Kidney (tissue), 14 donors: ENCODE results near the gene COBL. TPM values are rescaled to one million over a fixed set of nuclear protein-coding genes. Genes with fewer than 3 reads are reported as not detected.

Experiments used
- DNase-seq, 5 donors: peaks; one replicate each; pipeline ENCODE4 v3.0.0-alpha.2; 2013 to 2020
- FAIRE-seq: peaks from 2 replicates; lab custom pipeline; 2012; peaks lifted over from hg19 to GRCh38; lab: Jason Lieb, UNC
- H3K27ac ChIP-seq, 2 donors: one replicate each; pipeline ENCODE4 v1.7.0; 2013; ENCODE audit warnings: low read depth in 2 of 2, low read length in 2 of 2, inconsistent platforms in 1 of 2
- H3K27me3 ChIP-seq: one replicate; pipeline ENCODE4 v1.7.1; 2013; ENCODE audit warnings: low read length, inconsistent platforms; ENCODE audit not compliant: control insufficient read depth, insufficient read depth
- H3K36me3 ChIP-seq, 3 donors: one replicate each; pipeline versions ENCODE4 v1.7.0 to v1.7.1; 2013; ENCODE audit warnings: low read length in 3 of 3, control low read depth in 1 of 3, inconsistent platforms in 1 of 3; ENCODE audit not compliant: insufficient read depth in 3 of 3, control insufficient read depth in 2 of 3
- H3K4me1 ChIP-seq, 3 donors: one replicate each; pipeline versions ENCODE4 v1.7.0 to v1.7.1; 2013; ENCODE audit warnings: low read length in 3 of 3, inconsistent platforms in 1 of 3, low read depth in 1 of 3; ENCODE audit not compliant: control insufficient read depth in 2 of 3, insufficient read depth in 2 of 3
- H3K4me3 ChIP-seq, 3 donors: one replicate each; pipeline versions ENCODE4 v1.7.0 to v1.8.1; 2013; ENCODE audit warnings: low read length in 3 of 3, control low read depth in 1 of 3, inconsistent platforms in 1 of 3
- H3K9ac ChIP-seq, 3 donors: one replicate each; pipeline versions ENCODE4 v1.7.0 to v1.7.1; 2013; ENCODE audit warnings: low read length in 3 of 3, control low read depth in 1 of 3, inconsistent platforms in 1 of 3
- H3K9me3 ChIP-seq, 3 donors: one replicate each; pipeline versions ENCODE4 v1.7.0 to v1.7.1; 2013; ENCODE audit warnings: low read length in 3 of 3, control low read depth in 1 of 3, inconsistent platforms in 1 of 3; ENCODE audit not compliant: control insufficient read depth in 2 of 3, insufficient read depth in 1 of 3
- intact Hi-C: fragments of 100-400 bp; cut with DNase I; formaldehyde crosslinking; loops from one replicate; pipeline ENCODE4 v1.11.1; 2022
- polyA plus RNA-seq: library from polyadenylated mRNA; stranded (reverse); fragments of 350-450 nt; fragmentation: Illumina TruSeq; extraction: RNeasy Lipid Tissue Mini Kit (QIAGEN cat#74804); gene quantifications from one replicate; pipeline ENCODE4 v1.2.3, GENCODE V29; 2014; ENCODE audit warnings: low read depth, low replicate concordance; ENCODE audit not compliant: insufficient read depth
- total RNA-seq: library from RNA; stranded (reverse); fragmentation: NEBNext Ultra II Directional; extraction: Animal tissue kit (Norgen Biotek cat#: 25700); gene quantifications from one replicate; pipeline ENCODE4 v1.2.1, GENCODE V29; 2021
- TF ChIP-seq, protein P1 (sequence below): IDR thresholded peaks from 3 replicates; pipeline ENCODE4 v1.5.1; 2012; ENCODE audit warnings: mild to moderate bottlenecking, moderate library complexity, borderline replicate concordance; ENCODE audit not compliant: insufficient read depth; ENCODE audit errors: extremely low read depth
- donor health status: control.
- donor health status: control.
- donor health status: control.
- donor health status: control.
- donor health status: control.
- donor health status: DM: yes; HTN: yes; CAD: no.
- donor health status: Normal renal cell carcinoma (clear cell type).

COBL gene
- total and polyA plus RNA-seq, 2 donors from 2014 or later: 9.8 to 42.7 TPM

DNA sequence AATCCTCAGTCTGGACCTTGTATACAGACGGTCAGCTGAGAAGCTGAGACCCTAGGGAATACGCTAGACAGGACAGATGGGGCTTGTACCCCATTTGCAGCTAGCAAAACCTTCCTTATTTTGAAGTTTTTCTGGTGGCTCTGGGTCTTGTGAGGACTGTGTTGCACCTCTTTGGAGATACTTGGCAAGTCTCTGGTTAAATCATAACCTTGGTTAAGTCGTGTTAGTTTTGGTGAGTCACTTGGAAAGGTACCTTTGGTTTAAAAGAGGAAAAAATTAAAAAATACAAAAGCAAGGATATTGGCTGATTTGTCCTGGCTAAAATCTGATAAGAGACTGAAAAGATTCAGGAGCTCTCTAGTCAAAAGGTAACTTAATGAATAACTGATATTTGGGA lies 140.6 kb downstream of the COBL start:
- Histone ChIP-seq H3K9me3 (no peaks in the 10 kb centered on the region), H3K36me3 (no peaks in the 10 kb centered on the region), H3K4me3 (no peak overlapping the region), H3K9ac (no peak overlapping the region), H3K27me3 (no peaks in the 10 kb centered on the region), H3K4me1 (no peaks in the 10 kb centered on the region), H3K27ac (no peak overlapping the region)
- intact Hi-C loops: no loop called here
- FAIRE-seq (no peak), DNase-seq (no peak)
- TF ChIP-seq, protein P1, sequence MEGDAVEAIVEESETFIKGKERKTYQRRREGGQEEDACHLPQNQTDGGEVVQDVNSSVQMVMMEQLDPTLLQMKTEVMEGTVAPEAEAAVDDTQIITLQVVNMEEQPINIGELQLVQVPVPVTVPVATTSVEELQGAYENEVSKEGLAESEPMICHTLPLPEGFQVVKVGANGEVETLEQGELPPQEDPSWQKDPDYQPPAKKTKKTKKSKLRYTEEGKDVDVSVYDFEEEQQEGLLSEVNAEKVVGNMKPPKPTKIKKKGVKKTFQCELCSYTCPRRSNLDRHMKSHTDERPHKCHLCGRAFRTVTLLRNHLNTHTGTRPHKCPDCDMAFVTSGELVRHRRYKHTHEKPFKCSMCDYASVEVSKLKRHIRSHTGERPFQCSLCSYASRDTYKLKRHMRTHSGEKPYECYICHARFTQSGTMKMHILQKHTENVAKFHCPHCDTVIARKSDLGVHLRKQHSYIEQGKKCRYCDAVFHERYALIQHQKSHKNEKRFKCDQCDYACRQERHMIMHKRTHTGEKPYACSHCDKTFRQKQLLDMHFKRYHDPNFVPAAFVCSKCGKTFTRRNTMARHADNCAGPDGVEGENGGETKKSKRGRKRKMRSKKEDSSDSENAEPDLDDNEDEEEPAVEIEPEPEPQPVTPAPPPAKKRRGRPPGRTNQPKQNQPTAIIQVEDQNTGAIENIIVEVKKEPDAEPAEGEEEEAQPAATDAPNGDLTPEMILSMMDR: no peak

DNA sequence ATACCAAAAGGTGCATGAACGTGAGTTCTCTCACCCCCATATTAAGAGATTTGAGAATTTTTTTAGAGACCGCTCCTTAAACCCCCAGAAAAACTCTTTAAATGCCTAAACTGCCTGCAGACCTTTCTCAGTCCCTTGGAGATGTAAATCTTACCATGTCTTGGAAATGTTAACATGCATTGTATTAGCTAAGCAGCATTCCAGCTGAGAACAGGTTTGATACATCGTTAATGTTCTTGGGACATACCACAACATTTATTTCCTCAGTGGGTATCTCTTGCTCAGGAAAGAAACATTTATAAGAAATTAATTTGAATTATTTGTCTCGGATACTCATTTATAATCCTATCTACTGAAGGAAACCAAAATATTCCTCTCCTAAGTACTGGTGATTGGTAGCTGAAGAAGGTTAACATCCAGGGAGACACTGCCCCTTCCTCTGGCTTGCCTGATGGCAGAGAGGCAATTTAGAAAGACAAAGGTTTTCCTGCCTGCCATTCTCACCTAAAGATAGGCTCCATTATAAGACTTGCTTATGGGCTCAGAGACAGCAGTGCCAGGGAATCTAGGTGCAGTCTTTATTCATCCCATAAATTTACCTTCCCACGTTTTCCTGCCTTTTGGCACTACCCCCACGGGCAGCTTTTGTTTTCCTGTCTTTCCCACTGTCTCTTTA lies 141.2 kb downstream of the COBL start:
- Histone ChIP-seq H3K4me3 (no peak overlapping the region), H3K4me1 (no peaks in the 10 kb centered on the region), H3K27me3 (no peaks in the 10 kb centered on the region), H3K9ac (no peak overlapping the region), H3K9me3 (no peaks in the 10 kb centered on the region), H3K27ac (no peak overlapping the region), H3K36me3 (no peaks in the 10 kb centered on the region)
- DNase-seq (no peak), FAIRE-seq (no peak)
- intact Hi-C loops: no loop called here
- TF ChIP-seq, protein P1: no peak

DNA sequence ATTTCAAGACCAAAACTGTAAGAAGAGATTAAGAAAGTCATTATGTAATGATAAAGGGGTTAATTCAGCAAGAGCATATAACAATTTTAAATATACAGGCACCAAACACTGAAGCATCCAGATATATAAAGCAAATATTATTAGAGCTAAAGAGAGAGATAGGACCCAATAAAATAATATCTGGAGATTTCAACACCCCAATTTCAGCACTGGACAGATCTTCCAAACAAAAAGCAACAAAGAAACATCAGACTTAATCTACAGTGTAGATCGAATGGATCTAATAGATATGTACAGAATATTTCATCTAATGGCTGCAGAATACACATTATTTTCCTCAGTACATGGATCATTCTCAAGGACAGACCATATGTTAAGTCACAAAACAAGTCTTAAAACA lies 151.3 kb downstream of the COBL start:
- Histone ChIP-seq H3K27ac (no peak overlapping the region), H3K9ac (no peak overlapping the region), H3K36me3 (no peaks in the 10 kb centered on the region), H3K4me3 (no peak overlapping the region), H3K9me3 (no peaks in the 10 kb centered on the region), H3K27me3 (no peaks in the 10 kb centered on the region), H3K4me1 (peaks cover 0 to 4% (median 0%) of the 10 kb centered on the region in 3 donors)
- FAIRE-seq: no peak
- intact Hi-C loops: loop anchor here (10.0 kb wide), 1 partner anchor 199 kb away; no protein-coding TSS in a partner anchor
- TF ChIP-seq, protein P1: no peak
- no peak for DNase-seq
